Measurements from ENCODE around the gene RNF144A. TPM values are rescaled to one million over a fixed set of nuclear protein-coding genes. Genes with fewer than 3 reads are reported as not detected.

Gene RNF144A
- total and polyA plus RNA-seq, 2 donors (not counting 1 experiment from before 2014, with no cell fraction given), result 0.17 to 0.24 TPM

- Histone ChIP-seq H3K9ac (ENCODE audit: insufficient read depth, low read length) (no peak overlapping the region), H3K4me2 (ENCODE audit: extremely low read depth, insufficient read depth, low read length) (no peak overlapping the region), H3K27ac (ENCODE audit: insufficient read depth, low read length) (no peak overlapping the region), H3K79me2 (ENCODE audit: control insufficient read depth, insufficient read depth, low read length) (no peaks in the 10 kb centered on the region), H2AFZ (ENCODE audit: low read length) (no peak overlapping the region), H3K4me3 (replicated peaks in 1 of 4; ENCODE audit: control extremely low read depth in 1 of 4, insufficient read depth in 1 of 4, low read depth in 3 of 4, low read length in 4 of 4) (no peak overlapping the region), H3K9me3 (ENCODE audit: control insufficient read depth, insufficient read depth, low read depth, low read length) (no peaks in the 10 kb centered on the region), H3K4me1 (ENCODE audit: control insufficient read depth, extremely low read depth, insufficient read depth, low read length) (no peaks in the 10 kb centered on the region), H3K36me3 (ENCODE audit: control insufficient read depth, insufficient read depth, low read length) (no peaks in the 10 kb centered on the region), H3K27me3 (ENCODE audit: control insufficient read depth, insufficient read depth, low read length) (peaks cover 3% of the 10 kb centered on the region), H4K20me1 (ENCODE audit: control insufficient read depth, extremely low read depth, insufficient read depth, low read length) (no peaks in the 10 kb centered on the region)
- TF ChIP-seq CTCF (conservative IDR thresholded peaks at IDR 0.05 in 1 of 2, IDR thresholded peaks at IDR 0.05 in 1 of 2; ENCODE audit: low read depth in 1 of 2, low read length in 2 of 2), result no peak
- no peak for TF ChIP-seq EZH2 (IDR thresholded peaks at IDR 0.05; ENCODE audit: low read length, missing control alignments)
- DNase-seq (ENCODE audit: low read depth in 2 of 2), result no peak
These were observed 7.5 kb upstream of the RNF144A start for GRCh38 chr2:6909431-6910385.

DNA sequence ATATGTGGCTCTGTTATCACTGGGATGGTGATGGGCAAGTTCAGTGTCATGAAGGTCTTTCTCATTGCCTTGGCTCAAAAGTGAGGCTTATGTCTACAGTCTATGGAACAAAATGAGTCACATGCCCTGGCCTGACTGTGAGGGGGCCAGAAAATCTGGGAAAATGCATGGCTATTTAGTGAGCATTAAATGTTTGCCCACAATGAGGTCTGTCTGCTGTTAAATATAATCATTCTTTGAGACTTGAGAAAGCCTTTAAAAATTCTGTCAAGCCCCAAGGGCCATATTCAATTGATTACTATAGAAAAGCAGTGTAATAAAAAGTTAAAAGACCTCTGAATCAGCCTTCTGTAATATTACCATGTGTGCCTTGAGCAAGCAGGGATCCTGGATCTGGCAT is 5.5 kb upstream of the RNF144A start:
- Histone ChIP-seq H4K20me1 (ENCODE audit: control insufficient read depth, extremely low read depth, insufficient read depth, low read length) (no peaks in the 10 kb centered on the region), H3K27ac (ENCODE audit: insufficient read depth, low read length) (no peak overlapping the region), H3K79me2 (ENCODE audit: control insufficient read depth, insufficient read depth, low read length) (no peaks in the 10 kb centered on the region), H3K27me3 (ENCODE audit: control insufficient read depth, insufficient read depth, low read length) (peaks cover 3% of the 10 kb centered on the region), H2AFZ (ENCODE audit: low read length) (no peak overlapping the region), H3K4me1 (ENCODE audit: control insufficient read depth, extremely low read depth, insufficient read depth, low read length) (no peaks in the 10 kb centered on the region), H3K9ac (ENCODE audit: insufficient read depth, low read length) (no peak overlapping the region), H3K9me3 (ENCODE audit: control insufficient read depth, insufficient read depth, low read depth, low read length) (no peaks in the 10 kb centered on the region), H3K36me3 (ENCODE audit: control insufficient read depth, insufficient read depth, low read length) (no peaks in the 10 kb centered on the region), H3K4me2 (ENCODE audit: extremely low read depth, insufficient read depth, low read length) (no peak overlapping the region), H3K4me3 (replicated peaks in 1 of 4; ENCODE audit: control extremely low read depth in 1 of 4, insufficient read depth in 1 of 4, low read depth in 3 of 4, low read length in 4 of 4) (no peak overlapping the region)
- DNase-seq (ENCODE audit: low read depth in 2 of 2), result no peak
- no peak for TF ChIP-seq CTCF (conservative IDR thresholded peaks at IDR 0.05 in 1 of 2, IDR thresholded peaks at IDR 0.05 in 1 of 2; ENCODE audit: low read depth in 1 of 2, low read length in 2 of 2)
- no peak for TF ChIP-seq EZH2 (IDR thresholded peaks at IDR 0.05; ENCODE audit: low read length, missing control alignments)

- Histone ChIP-seq H3K4me2 (ENCODE audit: extremely low read depth, insufficient read depth, low read length) (no peak overlapping the region), H3K9ac (ENCODE audit: insufficient read depth, low read length) (no peak overlapping the region), H2AFZ (ENCODE audit: low read length) (no peak overlapping the region), H3K9me3 (ENCODE audit: control insufficient read depth, insufficient read depth, low read depth, low read length) (no peaks in the 10 kb centered on the region), H3K36me3 (ENCODE audit: control insufficient read depth, insufficient read depth, low read length) (no peaks in the 10 kb centered on the region), H4K20me1 (ENCODE audit: control insufficient read depth, extremely low read depth, insufficient read depth, low read length) (no peaks in the 10 kb centered on the region), H3K27me3 (ENCODE audit: control insufficient read depth, insufficient read depth, low read length) (peaks cover 3% of the 10 kb centered on the region), H3K27ac (ENCODE audit: insufficient read depth, low read length) (no peak overlapping the region), H3K79me2 (ENCODE audit: control insufficient read depth, insufficient read depth, low read length) (no peaks in the 10 kb centered on the region), H3K4me3 (replicated peaks in 1 of 4; ENCODE audit: control extremely low read depth in 1 of 4, insufficient read depth in 1 of 4, low read depth in 3 of 4, low read length in 4 of 4) (no peak overlapping the region), H3K4me1 (ENCODE audit: control insufficient read depth, extremely low read depth, insufficient read depth, low read length) (no peaks in the 10 kb centered on the region)
- no peak for TF ChIP-seq EZH2 (IDR thresholded peaks at IDR 0.05; ENCODE audit: low read length, missing control alignments)
- TF ChIP-seq CTCF (conservative IDR thresholded peaks at IDR 0.05 in 1 of 2, IDR thresholded peaks at IDR 0.05 in 1 of 2; ENCODE audit: low read depth in 1 of 2, low read length in 2 of 2), result no peak
- DNase-seq (ENCODE audit: low read depth in 2 of 2), result no peak
These were observed 3.6 kb upstream of the RNF144A start for GRCh38 chr2:6913415-6914157.
